ENCODE data around the gene RPL36A. TPM values are rescaled to one million over a fixed set of nuclear protein-coding genes. Genes with fewer than 3 reads are reported as not detected.

Gene RPL36A
- total RNA-seq, 1 donor from 2014 or later, result 6,478 TPM

DNA sequence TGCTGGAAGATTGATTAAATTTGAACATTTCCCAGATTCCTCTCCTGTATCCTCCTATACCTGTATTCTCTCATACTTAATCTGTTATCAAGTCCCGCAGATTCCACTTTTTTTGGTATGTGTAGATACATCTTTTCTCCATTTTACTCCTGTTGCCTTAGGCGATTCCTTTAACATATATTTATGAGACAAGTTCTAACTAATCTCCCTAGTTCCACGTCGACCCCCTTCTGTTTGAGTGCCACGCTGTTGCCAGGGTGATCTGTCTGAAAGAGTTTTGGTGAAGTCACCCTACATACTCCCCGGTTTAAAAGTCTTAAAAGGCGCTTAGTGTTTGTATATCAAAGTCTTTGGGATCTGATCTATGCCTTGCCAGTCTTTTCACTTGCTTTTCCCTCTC lies 19.6 kb downstream of the RPL36A start:
- TF ChIP-seq, protein P1, sequence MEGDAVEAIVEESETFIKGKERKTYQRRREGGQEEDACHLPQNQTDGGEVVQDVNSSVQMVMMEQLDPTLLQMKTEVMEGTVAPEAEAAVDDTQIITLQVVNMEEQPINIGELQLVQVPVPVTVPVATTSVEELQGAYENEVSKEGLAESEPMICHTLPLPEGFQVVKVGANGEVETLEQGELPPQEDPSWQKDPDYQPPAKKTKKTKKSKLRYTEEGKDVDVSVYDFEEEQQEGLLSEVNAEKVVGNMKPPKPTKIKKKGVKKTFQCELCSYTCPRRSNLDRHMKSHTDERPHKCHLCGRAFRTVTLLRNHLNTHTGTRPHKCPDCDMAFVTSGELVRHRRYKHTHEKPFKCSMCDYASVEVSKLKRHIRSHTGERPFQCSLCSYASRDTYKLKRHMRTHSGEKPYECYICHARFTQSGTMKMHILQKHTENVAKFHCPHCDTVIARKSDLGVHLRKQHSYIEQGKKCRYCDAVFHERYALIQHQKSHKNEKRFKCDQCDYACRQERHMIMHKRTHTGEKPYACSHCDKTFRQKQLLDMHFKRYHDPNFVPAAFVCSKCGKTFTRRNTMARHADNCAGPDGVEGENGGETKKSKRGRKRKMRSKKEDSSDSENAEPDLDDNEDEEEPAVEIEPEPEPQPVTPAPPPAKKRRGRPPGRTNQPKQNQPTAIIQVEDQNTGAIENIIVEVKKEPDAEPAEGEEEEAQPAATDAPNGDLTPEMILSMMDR (IDR thresholded peaks at IDR 0.05), result no peak
- TF ChIP-seq EZH2 (IDR thresholded peaks at IDR 0.05) (no peak), EZH2phosphoT487 (IDR thresholded peaks at IDR 0.05) (no peak)
- H3K79me2 ChIP-seq (ENCODE audit: low read depth), result peaks cover 66% of the 10 kb centered on the region

GRCh38 chrX:101411984-101412383 lies 21.2 kb downstream of the RPL36A start:
- Mint-ChIP-seq H3K9me3 (peaks cover 2% of the 10 kb centered on the region), H3K4me3 (no peak overlapping the region), H3K4me1 (peaks cover 19% of the 10 kb centered on the region), H3K36me3 (no peaks in the 10 kb centered on the region), H3K27me3 (ENCODE audit: insufficient read depth, low read depth) (peaks cover 9% of the 10 kb centered on the region), H3K27ac (no peak overlapping the region)
- TF ChIP-seq, protein P1 (IDR thresholded peaks at IDR 0.05), result no peak
- TF ChIP-seq EZH2phosphoT487 (IDR thresholded peaks at IDR 0.05) (no peak), EZH2 (IDR thresholded peaks at IDR 0.05) (no peak)
- Histone ChIP-seq H3F3A (ENCODE audit: low read depth) (peaks cover 13% of the 10 kb centered on the region), H3K4me3 (no peak overlapping the region), H3K4me2 (no peak overlapping the region), H2AFZ (replicated peaks) (no peak overlapping the region), H3K27me3 (no peaks in the 10 kb centered on the region), H4K20me1 (ENCODE audit: low read depth) (no peaks in the 10 kb centered on the region), H3K4me1 (no peaks in the 10 kb centered on the region), H3K9ac (no peak overlapping the region), H3K79me2 (ENCODE audit: low read depth) (peaks cover 52% of the 10 kb centered on the region), H3K27ac (no peak overlapping the region), H3K9me3 (ENCODE audit: low read depth) (no peaks in the 10 kb centered on the region), H3K36me3 (no peaks in the 10 kb centered on the region)
- DNase-seq (ENCODE audit: low spot score), result no peak

More for the DNA sequence above, 19.6 kb downstream of the RPL36A start:
- Histone ChIP-seq H3K4me2 (peak overlapping the region; percentile 74), H3K4me1 (no peaks in the 10 kb centered on the region), H3K27me3 (no peaks in the 10 kb centered on the region), H3K4me3 (no peak overlapping the region), H3F3A (ENCODE audit: low read depth) (peaks cover 13% of the 10 kb centered on the region), H3K36me3 (no peaks in the 10 kb centered on the region), H3K9ac (no peak overlapping the region), H3K9me3 (ENCODE audit: low read depth) (no peaks in the 10 kb centered on the region), H3K27ac (no peak overlapping the region), H2AFZ (replicated peaks) (no peak overlapping the region), H4K20me1 (ENCODE audit: low read depth) (no peaks in the 10 kb centered on the region)
- Mint-ChIP-seq H3K4me1 (peaks cover 17% of the 10 kb centered on the region), H3K36me3 (no peaks in the 10 kb centered on the region), H3K9me3 (peaks cover 2% of the 10 kb centered on the region), H3K27me3 (ENCODE audit: insufficient read depth, low read depth) (peaks cover 7% of the 10 kb centered on the region), H3K27ac (no peak overlapping the region), H3K4me3 (peak overlapping the region; percentile 58)
- no peak for DNase-seq (ENCODE audit: low spot score)

DNA sequence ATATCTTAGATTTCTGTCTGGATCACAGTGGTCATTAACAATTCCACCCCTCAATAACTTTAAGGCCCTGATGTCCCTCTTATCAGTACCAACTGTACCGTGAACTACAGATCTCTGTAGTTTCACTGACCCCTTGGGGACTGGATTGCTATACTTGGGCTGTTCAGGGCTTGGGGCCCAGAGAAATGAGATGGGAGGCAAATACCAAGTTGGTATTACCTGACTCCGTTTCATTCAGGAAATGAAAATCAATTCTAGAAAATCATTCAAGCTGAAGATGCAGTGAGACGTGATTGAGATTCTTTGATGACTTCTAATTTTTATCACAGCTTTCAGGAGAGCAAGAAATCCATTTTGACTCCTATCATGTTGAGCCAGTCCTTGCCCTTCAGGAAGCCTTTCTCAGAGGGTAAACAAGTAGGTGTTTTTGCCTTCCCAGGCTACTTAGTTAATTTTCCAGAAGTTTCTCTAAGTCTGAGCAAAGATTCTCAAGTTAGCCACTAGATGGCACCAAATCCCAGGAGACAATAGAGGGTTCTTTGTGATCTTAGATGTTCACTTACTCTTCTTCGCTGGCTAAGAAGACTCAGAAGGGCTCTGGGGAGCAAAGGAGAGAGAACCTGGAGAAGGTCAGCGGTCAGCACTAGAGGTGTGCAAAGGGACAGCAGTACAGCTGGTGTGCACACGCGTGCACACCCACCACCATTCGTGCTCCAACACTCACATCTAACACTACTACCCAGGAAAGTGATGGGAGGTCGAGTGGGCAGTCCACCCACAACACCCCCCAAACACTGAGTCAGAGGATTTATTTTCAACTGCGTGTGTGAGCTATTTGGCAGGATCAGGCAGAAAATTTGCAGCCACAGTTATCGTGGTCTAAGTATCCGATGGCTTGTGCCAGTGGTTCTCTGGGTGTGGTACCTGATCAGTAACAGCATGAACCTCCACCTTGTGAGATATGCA lies 24.7 kb downstream of the RPL36A start:
- TF ChIP-seq EZH2phosphoT487 (IDR thresholded peaks at IDR 0.05), result no peak
- no peak for TF ChIP-seq EZH2 (IDR thresholded peaks at IDR 0.05)
- TF ChIP-seq, protein P1 (IDR thresholded peaks at IDR 0.05), result peak; percentile 72
- Histone ChIP-seq H4K20me1 (ENCODE audit: low read depth) (no peaks in the 10 kb centered on the region), H3K9ac (no peak overlapping the region), H3K27me3 (no peaks in the 10 kb centered on the region), H3K4me2 (no peak overlapping the region), H3K36me3 (no peaks in the 10 kb centered on the region), H3F3A (ENCODE audit: low read depth) (peaks cover 13% of the 10 kb centered on the region), H2AFZ (replicated peaks) (no peak overlapping the region), H3K27ac (no peak overlapping the region), H3K79me2 (ENCODE audit: low read depth) (peaks cover 25% of the 10 kb centered on the region), H3K4me3 (no peak overlapping the region), H3K9me3 (ENCODE audit: low read depth) (peaks cover 5% of the 10 kb centered on the region), H3K4me1 (peaks cover 3% of the 10 kb centered on the region)
- peak; percentile 67 for DNase-seq (ENCODE audit: low spot score)
- H3K4me1 Mint-ChIP-seq, result peaks cover 25% of the 10 kb centered on the region
- H3K9me3 Mint-ChIP-seq, result peaks cover 2% of the 10 kb centered on the region
- peak overlapping the region; percentile 86 for H3K27ac Mint-ChIP-seq
- no peaks in the 10 kb centered on the region for H3K36me3 Mint-ChIP-seq
- peaks cover 14% of the 10 kb centered on the region for H3K27me3 Mint-ChIP-seq (ENCODE audit: insufficient read depth, low read depth)
- H3K4me3 Mint-ChIP-seq, result peak overlapping the region; percentile 7
